Keratinocyte (primary cell): ENCODE results near the gene CST7. TPM values are rescaled to one million over a fixed set of nuclear protein-coding genes. Genes with fewer than 3 reads are reported as not detected.

Experiments
- DNase-seq: peaks from one replicate; pipeline ENCODE4 v3.0.0-alpha.2; 2011; ENCODE audit warnings: low read depth, missing footprints, low spot score
- FAIRE-seq: peaks from 2 replicates; lab custom pipeline; 2011; peaks lifted over from hg19 to GRCh38; lab: Jason Lieb, UNC
- H2AFZ ChIP-seq: 2 replicates; pipeline ENCODE4 v1.6.0; 2012; ENCODE audit warnings: low read length, control low read depth, inconsistent platforms; ENCODE audit not compliant: control insufficient read depth
- H3K27ac ChIP-seq: 2 replicates; pipeline ENCODE4 v1.5.1; 2011; ENCODE audit warnings: low read length; ENCODE audit not compliant: control insufficient read depth, insufficient read depth
- H3K27me3 ChIP-seq: 3 replicates; pipeline ENCODE4 v1.6.0; 2011; ENCODE audit warnings: low read length; ENCODE audit not compliant: control insufficient read depth, insufficient read depth; ENCODE audit errors: extremely low read depth
- H3K36me3 ChIP-seq, 2 experiments: 2 replicates in 1 of 2; 3 replicates in 1 of 2; pipeline ENCODE4 v1.5.1; 2011; ENCODE audit warnings: low read length in 2 of 2, mild to moderate bottlenecking in 1 of 2; ENCODE audit not compliant: control insufficient read depth in 2 of 2, insufficient read depth in 2 of 2; ENCODE audit errors: extremely low read depth in 1 of 2
- H3K4me1 ChIP-seq: 3 replicates; pipeline ENCODE4 v1.5.1; 2011; ENCODE audit warnings: low read length; ENCODE audit not compliant: control insufficient read depth, insufficient read depth; ENCODE audit errors: extremely low read depth
- H3K4me2 ChIP-seq: 3 replicates; pipeline ENCODE4 v1.6.0; 2011; ENCODE audit warnings: low read depth, low read length; ENCODE audit not compliant: control insufficient read depth, insufficient read depth; ENCODE audit errors: extremely low read depth
- H3K4me3 ChIP-seq, 3 experiments: fragments of 200-600 bp in 1 of 3; sonication (generic) in 1 of 3; 2 replicates in 2 of 3; 3 replicates in 1 of 3; pipeline ENCODE4 v1.5.1; 2011 to 2016; ENCODE audit warnings: low read length in 3 of 3, mild to moderate bottlenecking in 3 of 3, control low read depth in 2 of 3, inconsistent platforms in 1 of 3, low read depth in 1 of 3, mixed read lengths in 1 of 3, mixed run types in 1 of 3, moderate library complexity in 1 of 3; ENCODE audit not compliant: control insufficient read depth in 2 of 3, insufficient read depth in 2 of 3; ENCODE audit errors: extremely low read depth in 1 of 3
- H3K79me2 ChIP-seq: 2 replicates; pipeline ENCODE4 v1.6.0; 2012; ENCODE audit warnings: low read length; ENCODE audit not compliant: control insufficient read depth, insufficient read depth
- H3K9ac ChIP-seq: 3 replicates; pipeline ENCODE4 v1.6.0; 2011; ENCODE audit warnings: low read length; ENCODE audit not compliant: control insufficient read depth, insufficient read depth; ENCODE audit errors: extremely low read depth
- H3K9me1 ChIP-seq: 3 replicates; pipeline ENCODE4 v1.6.0; 2011; ENCODE audit warnings: low read length; ENCODE audit not compliant: control insufficient read depth, insufficient read depth; ENCODE audit errors: extremely low read depth
- H3K9me3 ChIP-seq: 2 replicates; pipeline ENCODE4 v1.5.1; 2012; ENCODE audit warnings: low read depth, low read length; ENCODE audit not compliant: control insufficient read depth
- H4K20me1 ChIP-seq: 3 replicates; pipeline ENCODE4 v1.6.0; 2011; ENCODE audit warnings: low read length; ENCODE audit not compliant: control insufficient read depth, insufficient read depth; ENCODE audit errors: extremely low read depth
- CTCF ChIP-seq, 3 experiments: IDR thresholded peaks in 1 of 3; conservative IDR thresholded peaks in 1 of 3; optimal IDR thresholded peaks in 1 of 3; 2 replicates in 2 of 3; 3 replicates in 1 of 3; pipeline versions ENCODE3 to v1.5.1; 2011; ENCODE audit warnings: low read length in 3 of 3, mild to moderate bottlenecking in 3 of 3, moderate library complexity in 2 of 3, control low read depth in 1 of 3, inconsistent platforms in 1 of 3; ENCODE audit not compliant: insufficient read depth in 2 of 3; ENCODE audit errors: extremely low read depth in 1 of 3
- EZH2 ChIP-seq: IDR thresholded peaks from one replicate; pipeline ENCODE4 v1.6.1; 2012; ENCODE audit warnings: inconsistent platforms, mild to moderate bottlenecking, low read length, moderate library complexity
- dilution Hi-C: fragments of 300-500 bp; cut with MboI; formaldehyde crosslinking; loops from one replicate; pipeline ENCODE4 v1.7.0; 2020; ENCODE audit warnings: low sequenced_read_pairs; ENCODE audit not compliant: extremely low pct_ligation_motif_present
- polyA plus RNA-seq, 5 experiments: library from polyadenylated mRNA; depleted of rRNA in 3 of 5; stranded (reverse) in 3 of 5; stranded (forward) in 1 of 5; unstranded in 1 of 5; fragments of >200 nt; gene quantifications; 1 replicate in 1 of 5; 2 replicates in 3 of 5; 3 replicates in 1 of 5; pipeline versions ENCODE4 v1.2.1 to v1.2.3, GENCODE V29; 2011 to 2012; ENCODE audit warnings: missing spikeins in 2 of 5, low read depth in 1 of 5, low replicate concordance in 1 of 5

Gene CST7
- polyA plus RNA-seq, 1 donor (not counting 4 experiments of a cell fraction or from before 2014, with no cell fraction given), result not detected

- no peak for TF ChIP-seq CTCF (optimal IDR thresholded peaks at IDR 0.05 in 1 of 3, IDR thresholded peaks at IDR 0.05 in 1 of 3, conservative IDR thresholded peaks at IDR 0.05 in 1 of 3; ENCODE audit: extremely low read depth in 1 of 3, insufficient read depth in 2 of 3, low read length in 3 of 3)
- TF ChIP-seq EZH2, result no peak
- FAIRE-seq (no peak), DNase-seq (no peak)
- H3K9ac ChIP-seq, result no peak overlapping the region
- H4K20me1 ChIP-seq, result no peaks in the 10 kb centered on the region
- no peaks in the 10 kb centered on the region for H3K9me1 ChIP-seq
- no peak overlapping the region for H3K27ac ChIP-seq
- H3K36me3 ChIP-seq, result peaks cover 16 to 33% of the 10 kb centered on the region in 2 experiments
- no peaks in the 10 kb centered on the region for H3K79me2 ChIP-seq
- H2AFZ ChIP-seq, result no peak overlapping the region
- H3K4me2 ChIP-seq, result no peak overlapping the region
- no peaks in the 10 kb centered on the region for H3K27me3 ChIP-seq
- dilution Hi-C loops, result no loop called here
- H3K4me1 ChIP-seq, result no peaks in the 10 kb centered on the region
- no peaks in the 10 kb centered on the region for H3K9me3 ChIP-seq
- H3K4me3 ChIP-seq, result no peak overlapping the region
These were observed 15.4 kb downstream of the CST7 start for GRCh38 chr20:24964506-24964840.

GRCh38 chr20:24965065-24965919 lies 16.2 kb downstream of the CST7 start:
- Histone ChIP-seq H3K9me3 (no peaks in the 10 kb centered on the region), H3K27me3 (no peaks in the 10 kb centered on the region), H3K4me2 (no peak overlapping the region), H3K79me2 (no peaks in the 10 kb centered on the region), H4K20me1 (no peaks in the 10 kb centered on the region), H2AFZ (no peak overlapping the region), H3K9me1 (no peaks in the 10 kb centered on the region), H3K27ac (no peak overlapping the region), H3K4me1 (no peaks in the 10 kb centered on the region), H3K36me3 (peaks cover 16 to 36% of the 10 kb centered on the region in 2 experiments), H3K9ac (no peak overlapping the region), H3K4me3 (no peak overlapping the region)
- DNase-seq (no peak), FAIRE-seq (no peak)
- dilution Hi-C loops, result no loop called here
- TF ChIP-seq EZH2 (no peak), CTCF (optimal IDR thresholded peaks at IDR 0.05 in 1 of 3, IDR thresholded peaks at IDR 0.05 in 1 of 3, conservative IDR thresholded peaks at IDR 0.05 in 1 of 3; ENCODE audit: extremely low read depth in 1 of 3, insufficient read depth in 2 of 3, low read length in 3 of 3) (no peak)
